ENCODE data around the gene ZNF766.
"Not testable (repeated sequence)": the region's sequence is repeated elsewhere in the genome, so short reads cannot be mapped to it uniquely, and the experiment has no call there.

The ZNF766 gene

GRCh38 chr19:52296400-52296772, 27.0 kb downstream of the ZNF766 start:
- in situ Hi-C loops (cut with HindIII; ENCODE audit: low pct_unique_long_range_greater_than_20kb, low sequenced_read_pairs), result no loop called here
- TF ChIP-seq JUND (IDR thresholded peaks at IDR 0.05; ENCODE audit: low read depth), result no peak
- no peak for DNase-seq (ENCODE audit: low read depth in 1 of 2, low spot score in 1 of 2)

- TF ChIP-seq JUND (IDR thresholded peaks at IDR 0.05; ENCODE audit: low read depth), result no peak
- in situ Hi-C loops (cut with HindIII; ENCODE audit: low pct_unique_long_range_greater_than_20kb, low sequenced_read_pairs), result no loop called here
Observed at GRCh38 chr19:52296773-52297600, 27.6 kb downstream of the ZNF766 start, which contains the start of gene ZNF480. ZNF480 (plus strand) TSS chr19:52297169; CDS start chr19:52300413, 3,244 bp downstream.

GRCh38 chr19:52297601-52298364, 28.4 kb downstream of the ZNF766 start:
- no peak for TF ChIP-seq JUND (IDR thresholded peaks at IDR 0.05; ENCODE audit: low read depth)
- in situ Hi-C loops (cut with HindIII; ENCODE audit: low pct_unique_long_range_greater_than_20kb, low sequenced_read_pairs), result no loop called here

More at GRCh38 chr19:52296773-52297600, 27.6 kb downstream of the ZNF766 start, which contains the start of gene ZNF480:
- peak; percentile 33 to 84 for DNase-seq (ENCODE audit: low read depth in 1 of 2, low spot score in 1 of 2)

GRCh38 chr19:52307275-52307674, 37.9 kb downstream of the ZNF766 start:
- TF ChIP-seq JUND (IDR thresholded peaks at IDR 0.05; ENCODE audit: low read depth), result no peak
- in situ Hi-C loops (cut with HindIII; ENCODE audit: low pct_unique_long_range_greater_than_20kb, low sequenced_read_pairs), result no loop called here
- DNase-seq (ENCODE audit: low read depth in 1 of 2, low spot score in 1 of 2), result peak in 1 of 2 experiments; percentile 16

More at GRCh38 chr19:52297601-52298364, 28.4 kb downstream of the ZNF766 start:
- DNase-seq (ENCODE audit: low read depth in 1 of 2, low spot score in 1 of 2), result no peak

GRCh38 chr19:52322429-52322828, 53.0 kb downstream of the ZNF766 start:
- DNase-seq (ENCODE audit: low read depth in 1 of 2, low spot score in 1 of 2), result no peak
- in situ Hi-C loops (cut with HindIII; ENCODE audit: low pct_unique_long_range_greater_than_20kb, low sequenced_read_pairs), result no loop called here
- no peak for TF ChIP-seq JUND (IDR thresholded peaks at IDR 0.05; ENCODE audit: low read depth)

GRCh38 chr19:52331757-52332156, 62.4 kb downstream of the ZNF766 start:
- no peak for TF ChIP-seq JUND (IDR thresholded peaks at IDR 0.05; ENCODE audit: low read depth)
- no peak for DNase-seq (ENCODE audit: low read depth in 1 of 2, low spot score in 1 of 2)
- in situ Hi-C loops (cut with HindIII; ENCODE audit: low pct_unique_long_range_greater_than_20kb, low sequenced_read_pairs), result no loop called here

- TF ChIP-seq JUND (IDR thresholded peaks at IDR 0.05; ENCODE audit: low read depth), result no peak
- in situ Hi-C loops (cut with HindIII; ENCODE audit: low pct_unique_long_range_greater_than_20kb, low sequenced_read_pairs), result no loop called here
- DNase-seq (ENCODE audit: low read depth in 1 of 2, low spot score in 1 of 2), result no peak
Observed at GRCh38 chr19:52335768-52336116, 66.4 kb downstream of the ZNF766 start.

- in situ Hi-C loops (cut with HindIII; ENCODE audit: low pct_unique_long_range_greater_than_20kb, low sequenced_read_pairs), result no loop called here
- peak; percentile 49 to 91 for DNase-seq (ENCODE audit: low read depth in 1 of 2, low spot score in 1 of 2)
- no peak for TF ChIP-seq JUND (IDR thresholded peaks at IDR 0.05; ENCODE audit: low read depth)
Observed at GRCh38 chr19:52336117-52336790, 66.9 kb downstream of the ZNF766 start, which contains the start of gene ZNF610. ZNF610 (plus strand) TSS chr19:52336243; CDS start chr19:52349173, 12,930 bp downstream.

GRCh38 chr19:52336791-52337381, 67.5 kb downstream of the ZNF766 start:
- TF ChIP-seq JUND (IDR thresholded peaks at IDR 0.05; ENCODE audit: low read depth), result no peak
- no peak for DNase-seq (ENCODE audit: low read depth in 1 of 2, low spot score in 1 of 2)
- in situ Hi-C loops (cut with HindIII; ENCODE audit: low pct_unique_long_range_greater_than_20kb, low sequenced_read_pairs), result no loop called here

- in situ Hi-C loops (cut with HindIII; ENCODE audit: low pct_unique_long_range_greater_than_20kb, low sequenced_read_pairs); DNase-seq (ENCODE audit: low read depth in 1 of 2, low spot score in 1 of 2): not testable (repeated sequence)
Observed at GRCh38 chr19:52339022-52339421, 69.6 kb downstream of the ZNF766 start.

- peak; percentile 35 to 72 for DNase-seq (ENCODE audit: low read depth in 1 of 2, low spot score in 1 of 2)
- TF ChIP-seq JUND (IDR thresholded peaks at IDR 0.05; ENCODE audit: low read depth), result no peak
Observed at GRCh38 chr19:52343548-52343947, 74.2 kb downstream of the ZNF766 start.

GRCh38 chr19:52345162-52345561, 75.8 kb downstream of the ZNF766 start:
- in situ Hi-C loops (cut with HindIII; ENCODE audit: low pct_unique_long_range_greater_than_20kb, low sequenced_read_pairs), result no loop called here
- TF ChIP-seq JUND (IDR thresholded peaks at IDR 0.05; ENCODE audit: low read depth), result no peak
- no peak for DNase-seq (ENCODE audit: low read depth in 1 of 2, low spot score in 1 of 2)

More at GRCh38 chr19:52343548-52343947, 74.2 kb downstream of the ZNF766 start:
- in situ Hi-C loops (cut with HindIII; ENCODE audit: low pct_unique_long_range_greater_than_20kb, low sequenced_read_pairs), result no loop called here

Measured in T47D (cell line).